HG02973 (cell line): ENCODE data around the gene CLEC12A.

ENCODE experiments used
- ATAC-seq: cut with Tn5 transposase; IDR thresholded peaks from one replicate; pipeline ENCODE4 v1.9.1; 2021; ENCODE audit warnings: moderate library complexity; ENCODE audit not compliant: unreplicated experiment

The CLEC12A gene

DNA sequence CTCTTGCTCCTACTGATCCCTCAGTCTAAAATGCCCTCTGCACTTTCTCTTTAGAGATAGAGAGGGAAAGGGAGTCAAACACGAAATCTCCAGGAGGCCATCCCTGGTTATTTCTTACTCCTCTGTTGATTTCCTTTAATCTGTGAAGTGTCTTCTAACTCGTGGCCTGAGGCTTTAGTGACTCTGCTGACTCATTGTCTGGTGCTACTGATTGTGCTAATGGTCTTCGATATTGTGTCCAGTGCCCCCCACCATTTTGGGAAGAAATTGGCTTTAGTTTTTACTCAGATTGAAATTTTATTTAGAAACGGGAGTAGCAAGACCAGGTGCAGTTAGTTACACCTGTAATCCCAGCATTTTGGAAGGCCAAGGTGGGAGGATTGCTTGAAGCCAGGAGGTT lies 60.1 kb downstream of the CLEC12A start:
- ATAC-seq, result no peak

- no peak for ATAC-seq
Observed at GRCh38 chr12:10031771-10032175, 60.6 kb downstream of the CLEC12A start.

DNA sequence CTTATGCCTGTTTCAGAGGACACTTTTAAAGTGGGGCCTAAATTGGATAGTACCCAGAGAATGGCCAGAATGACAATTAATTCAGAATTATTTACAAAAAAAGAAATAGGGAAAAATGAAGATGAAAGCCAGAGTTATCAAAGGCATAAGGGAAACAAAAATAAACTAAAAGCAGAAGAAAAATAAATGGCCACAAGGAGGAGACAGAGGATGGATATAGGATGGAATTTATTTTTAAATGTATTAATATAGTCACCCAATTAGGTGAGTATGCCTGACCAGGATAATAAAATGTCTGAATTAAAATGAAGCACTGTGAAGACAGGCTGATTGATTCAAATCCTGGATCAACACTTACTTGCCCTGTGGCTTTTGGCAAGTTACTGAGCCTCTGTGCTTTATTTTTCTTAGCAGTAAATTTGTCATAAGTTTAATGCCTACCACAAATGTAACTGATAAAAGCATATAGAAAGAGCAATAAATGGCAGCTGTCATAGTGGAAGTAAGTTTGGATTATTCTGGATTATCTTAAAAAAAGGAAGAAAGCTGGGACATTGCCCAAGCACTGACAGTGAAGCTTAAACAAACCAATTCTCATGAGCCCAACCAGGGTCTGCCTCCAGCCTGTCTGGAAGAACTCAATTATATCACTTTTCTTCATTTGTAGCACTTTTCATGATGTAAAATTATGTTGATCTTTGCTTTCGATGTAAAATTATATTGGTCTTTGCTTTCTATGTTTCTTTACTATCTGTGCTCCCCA lies 62.8 kb downstream of the CLEC12A start:
- no peak for ATAC-seq
